Activated T-helper 9 cell treated with anti-CD3 and anti-CD28 coated beads, Interleukin-2, amount 50 U/mL, for 16 hours (primary cell): ENCODE results near the gene PRDM16.

ENCODE experiments used
- DNase-seq: peaks from one replicate; pipeline ENCODE4 v3.0.0-alpha.2; 2020; ENCODE audit warnings: low read depth

Gene PRDM16

DNA sequence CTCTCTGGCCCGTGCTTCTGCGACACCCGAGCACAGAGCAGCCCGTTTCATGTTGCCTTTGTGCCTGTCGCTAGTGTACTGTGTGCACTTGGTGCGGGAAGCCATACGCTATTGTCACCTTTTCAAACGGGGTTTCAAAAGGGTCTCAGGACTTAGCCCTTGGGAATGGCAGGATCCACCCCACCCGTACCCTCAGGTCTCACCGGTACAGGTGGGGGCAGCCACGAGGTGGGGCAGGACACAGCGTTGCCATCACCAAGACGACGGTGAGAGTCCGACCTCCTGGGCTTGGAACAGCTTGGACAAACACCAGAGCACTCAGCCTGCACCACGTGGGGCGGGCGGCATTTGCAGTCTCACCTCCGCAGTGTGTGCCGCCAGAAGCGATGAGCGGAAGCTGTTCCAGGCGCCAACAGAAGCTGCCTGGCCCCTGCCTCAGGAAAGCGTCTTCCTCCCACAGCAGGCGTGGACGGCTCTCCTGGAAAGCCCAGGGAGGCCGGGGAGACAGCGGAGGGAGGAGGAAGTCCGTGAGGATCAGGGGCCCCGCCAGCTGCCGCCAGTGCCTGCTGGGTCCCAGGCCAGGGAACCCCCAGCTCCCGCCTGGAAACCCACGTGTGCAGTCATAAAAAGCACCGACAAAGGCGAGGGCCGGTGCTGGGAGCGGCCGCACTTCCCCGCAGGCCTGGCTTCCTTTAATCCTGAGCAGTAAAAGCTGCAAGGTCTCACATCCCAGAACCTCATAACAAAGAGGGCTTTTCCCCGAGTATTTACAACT is 254.2 kb downstream of the PRDM16 start:
- no peak for DNase-seq

DNA sequence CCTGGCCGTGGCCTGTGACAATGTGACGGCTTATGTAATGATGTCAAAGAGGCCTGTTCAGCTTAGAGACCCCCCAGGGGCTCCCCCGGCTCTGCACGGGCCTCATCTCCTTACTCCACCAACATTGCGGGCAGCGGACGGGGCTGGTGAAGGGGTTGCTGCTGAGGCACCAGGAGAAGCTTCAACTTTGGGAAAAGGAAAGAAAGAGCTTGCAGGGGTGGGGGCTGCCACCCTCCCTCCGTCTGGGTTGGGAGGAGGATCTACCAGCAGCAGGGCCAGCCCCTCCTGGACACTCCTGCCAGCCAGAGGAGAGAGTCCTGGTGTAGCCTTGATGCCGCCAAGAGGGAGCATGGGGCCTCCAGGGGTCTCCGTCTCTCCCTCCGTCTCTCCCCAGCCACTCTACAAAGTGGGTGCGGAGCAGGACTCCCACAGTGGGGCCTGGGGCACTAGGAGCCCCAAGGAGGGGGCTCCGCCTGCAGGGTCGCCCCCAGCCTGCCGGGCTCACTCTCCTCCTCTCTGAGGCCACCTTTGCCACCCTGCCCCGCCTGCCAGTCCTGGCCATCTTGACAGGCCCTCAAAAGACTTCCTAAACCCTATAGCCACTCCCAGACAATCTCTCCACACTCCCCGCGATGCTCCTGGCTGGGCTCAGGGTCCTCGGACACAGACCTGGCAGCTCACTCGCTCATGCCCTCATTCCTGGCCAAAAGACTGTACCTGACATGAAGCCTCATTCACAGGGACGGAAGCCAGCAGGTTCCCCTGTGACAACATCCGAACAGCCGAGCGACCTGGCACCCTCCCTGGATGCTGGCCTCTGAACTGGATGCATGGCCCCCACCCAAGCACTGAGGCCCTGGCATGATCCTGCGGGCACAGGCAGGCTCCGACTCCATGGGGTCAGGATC is 255.0 kb downstream of the PRDM16 start:
- no peak for DNase-seq

DNA sequence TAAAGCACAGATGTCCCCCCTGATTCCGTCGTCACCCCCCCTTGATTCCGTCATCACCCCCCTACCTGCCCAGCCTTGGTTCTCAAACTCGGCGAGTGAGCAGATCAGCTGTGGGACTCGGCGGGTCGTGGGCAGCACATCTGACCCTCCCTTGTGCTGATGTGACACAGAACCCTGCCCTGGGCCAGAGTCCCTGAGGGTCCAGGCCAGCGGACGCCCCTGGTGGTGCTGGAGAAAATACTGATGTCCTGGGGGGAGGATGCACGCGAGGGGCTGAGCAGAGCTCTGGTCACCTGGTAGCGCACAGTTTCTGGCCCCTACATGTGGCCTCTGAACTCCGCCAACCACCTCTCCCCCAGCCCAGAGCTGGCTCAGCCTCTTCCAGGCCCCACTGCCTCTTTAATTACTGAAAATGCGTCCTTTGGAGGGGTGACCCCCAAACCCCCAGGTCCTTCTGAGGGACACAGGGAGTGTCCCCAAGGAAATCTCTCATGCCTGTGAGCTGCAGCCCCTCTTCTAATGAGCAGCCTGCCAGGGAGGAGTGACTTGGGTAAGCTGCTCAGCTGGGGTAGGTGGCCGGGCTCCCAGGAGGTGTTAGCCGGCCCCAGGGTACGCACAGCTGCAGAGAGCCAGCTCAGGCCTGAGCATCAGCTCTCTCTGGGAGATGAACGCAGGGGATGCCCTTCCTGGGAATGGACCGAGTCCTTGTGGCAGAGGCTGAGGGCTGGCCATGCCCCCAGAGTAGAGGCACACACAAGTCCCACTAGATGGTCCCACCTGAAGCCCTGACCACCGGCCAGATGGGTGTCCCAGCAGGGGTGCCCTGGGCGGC is 255.9 kb downstream of the PRDM16 start:
- DNase-seq: no peak

DNA sequence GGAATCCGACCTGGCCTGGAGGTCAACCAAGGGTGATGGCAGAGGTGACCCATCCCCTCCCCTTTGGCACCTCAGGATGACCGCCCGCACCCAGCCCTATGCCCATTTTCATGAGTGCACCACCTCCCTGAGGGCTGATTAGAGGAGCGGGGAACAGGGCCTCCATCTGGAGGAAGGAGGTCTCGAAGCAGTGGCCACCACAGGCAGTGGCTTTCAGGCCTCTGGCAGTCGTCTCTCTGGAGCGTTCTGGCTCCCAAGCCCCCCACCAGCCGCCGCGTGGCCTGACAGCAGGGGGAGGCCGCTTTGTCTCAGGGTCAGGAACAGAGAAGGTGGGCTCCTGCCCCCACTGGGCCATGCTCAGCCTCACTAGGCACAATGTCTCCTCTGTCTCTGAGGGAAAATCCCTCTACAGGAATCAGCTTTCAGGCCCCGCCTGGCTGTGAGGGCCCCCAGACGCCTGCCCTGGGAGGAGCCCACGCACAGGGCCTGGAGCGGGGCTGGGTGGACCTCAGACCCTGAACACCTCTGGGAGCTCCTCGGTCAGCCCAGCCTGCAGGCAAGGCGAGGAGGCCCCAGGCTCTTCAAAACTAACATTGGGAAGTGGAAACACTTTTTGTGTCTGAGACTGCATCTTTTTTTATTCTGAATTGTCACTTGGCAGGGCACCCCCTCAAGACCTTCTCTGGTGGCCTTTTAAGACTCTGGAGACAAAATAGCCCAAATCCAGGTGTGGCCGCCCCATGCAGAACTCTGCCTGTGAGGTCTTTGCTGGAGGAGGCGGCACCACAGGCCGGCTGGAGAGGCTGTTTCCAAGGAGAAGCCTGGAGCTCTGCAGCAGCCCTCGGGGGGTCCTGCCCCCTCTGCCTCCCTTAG is 257.7 kb downstream of the PRDM16 start:
- DNase-seq: no peak

DNA sequence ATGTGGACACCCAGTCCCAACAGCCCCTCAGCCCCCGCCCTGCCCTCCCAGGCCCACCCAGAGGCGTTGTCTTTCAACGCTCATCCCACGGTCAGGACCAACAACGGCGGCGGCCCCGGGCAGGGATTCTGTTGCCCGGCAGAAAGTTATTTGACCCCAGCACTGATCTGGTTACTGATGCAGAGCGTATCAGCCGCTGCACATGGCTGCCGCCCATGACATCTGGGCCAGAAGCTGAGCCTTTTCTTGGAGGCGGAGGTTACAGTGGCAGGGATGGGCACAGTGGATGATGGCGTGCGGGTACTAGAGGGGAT is 258.3 kb downstream of the PRDM16 start:
- no peak for DNase-seq

DNA sequence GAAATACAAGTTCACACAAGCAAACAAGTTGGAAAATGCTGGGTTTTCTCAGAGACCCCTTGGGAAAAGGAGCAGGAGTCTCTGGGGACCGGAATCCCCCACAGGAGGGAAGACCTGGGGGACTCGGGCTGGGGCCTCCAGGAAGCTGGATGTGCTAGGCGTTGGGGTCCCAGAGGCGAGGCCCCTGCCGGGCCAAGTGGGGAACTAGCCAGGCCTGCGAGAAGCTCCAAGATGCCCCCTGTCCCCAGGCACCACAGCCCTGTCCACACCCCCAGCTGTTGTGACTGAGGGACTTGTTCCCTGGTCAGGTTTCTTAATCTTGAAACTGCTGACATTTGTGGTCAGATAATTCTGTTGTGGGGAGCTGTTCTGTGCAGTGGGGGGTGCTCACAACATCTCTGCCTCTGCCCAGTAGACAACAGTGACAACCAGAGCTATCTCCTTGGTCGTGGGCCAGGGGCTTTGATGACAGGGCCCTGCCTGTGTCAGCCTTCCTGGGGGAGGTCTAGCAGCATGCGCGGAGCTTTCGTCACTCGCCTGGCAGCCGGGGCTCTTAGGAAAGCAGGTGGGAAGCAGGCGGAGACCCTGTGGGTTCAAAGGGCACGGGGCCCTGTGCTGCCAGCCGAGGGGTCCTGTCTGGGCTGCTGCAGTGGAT is 259.1 kb downstream of the PRDM16 start:
- DNase-seq: no peak

DNA sequence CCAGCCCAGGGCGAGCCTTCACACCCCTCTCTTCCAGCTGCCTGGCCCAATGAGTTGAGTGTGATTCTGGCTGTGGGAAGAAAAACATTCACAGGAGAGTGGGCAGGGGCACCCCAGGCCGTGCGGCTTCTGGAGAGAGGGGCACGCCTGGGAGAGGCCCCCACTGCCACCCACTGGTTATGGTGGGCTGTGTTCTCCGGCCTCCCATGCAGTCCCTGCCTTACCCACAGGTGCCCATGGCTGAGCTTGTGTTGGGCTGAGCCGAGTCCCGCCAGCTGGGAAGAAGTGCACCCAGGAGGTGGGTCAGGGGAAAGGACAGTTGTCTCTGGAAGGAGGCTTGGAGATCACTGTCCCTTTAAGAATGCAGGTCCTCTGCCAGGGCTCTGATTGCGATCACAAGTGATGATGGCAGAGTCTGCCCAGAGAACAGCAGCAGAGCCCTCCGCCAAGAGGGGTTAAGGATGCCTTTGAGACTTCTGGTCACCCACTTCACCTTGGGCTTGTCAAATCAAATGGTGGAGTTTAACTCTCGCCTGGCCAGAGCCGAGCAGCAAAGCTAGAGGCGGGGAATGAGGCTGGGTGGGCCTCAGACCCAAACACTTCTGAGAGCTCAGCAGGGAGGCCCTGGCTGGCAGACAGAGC is 260.8 kb downstream of the PRDM16 start:
- DNase-seq: no peak

DNA sequence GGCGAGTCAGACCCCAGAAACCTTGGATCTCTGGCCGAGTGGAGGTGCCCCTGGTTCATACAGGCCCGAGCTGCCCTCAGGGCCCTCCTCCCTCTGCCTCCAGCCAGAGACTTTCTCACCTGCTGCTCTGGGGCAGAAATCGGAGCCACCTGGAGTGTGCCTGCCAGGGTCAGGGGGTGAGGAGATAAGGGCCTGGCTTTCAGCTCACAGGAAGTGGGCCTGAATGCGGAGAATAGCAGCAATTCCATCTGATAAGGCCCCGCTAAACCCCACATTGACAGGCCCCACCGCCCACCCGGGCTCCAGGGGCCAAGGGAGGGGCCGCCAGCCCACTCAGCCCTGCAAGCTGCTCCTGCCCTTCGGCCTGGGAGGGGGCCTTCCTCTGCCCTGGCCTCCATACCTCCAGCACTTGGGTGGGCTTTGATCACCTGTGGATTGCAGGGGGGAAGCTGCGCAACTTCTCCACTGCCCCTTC is 261.8 kb downstream of the PRDM16 start:
- DNase-seq: no peak

DNA sequence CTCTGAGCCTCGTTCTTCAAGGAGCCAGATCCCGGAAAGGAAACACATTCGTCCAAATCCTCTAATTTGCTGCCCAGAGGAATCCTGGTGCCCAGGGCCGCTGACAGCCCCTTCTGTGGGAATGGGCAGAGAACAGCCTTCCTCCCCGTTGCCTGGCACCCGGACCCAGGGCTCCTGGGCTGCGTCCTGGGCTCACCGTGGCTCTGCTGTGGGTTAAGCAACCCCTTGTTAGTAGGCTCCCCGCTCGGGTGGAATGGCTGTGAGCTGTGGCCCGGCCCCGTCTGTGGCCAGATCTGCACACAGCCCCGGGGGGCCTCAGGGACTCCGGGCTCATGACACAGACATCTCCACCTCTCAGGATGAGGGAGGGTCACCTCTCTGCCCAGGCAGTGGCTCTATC is 262.6 kb downstream of the PRDM16 start:
- DNase-seq: no peak

DNA sequence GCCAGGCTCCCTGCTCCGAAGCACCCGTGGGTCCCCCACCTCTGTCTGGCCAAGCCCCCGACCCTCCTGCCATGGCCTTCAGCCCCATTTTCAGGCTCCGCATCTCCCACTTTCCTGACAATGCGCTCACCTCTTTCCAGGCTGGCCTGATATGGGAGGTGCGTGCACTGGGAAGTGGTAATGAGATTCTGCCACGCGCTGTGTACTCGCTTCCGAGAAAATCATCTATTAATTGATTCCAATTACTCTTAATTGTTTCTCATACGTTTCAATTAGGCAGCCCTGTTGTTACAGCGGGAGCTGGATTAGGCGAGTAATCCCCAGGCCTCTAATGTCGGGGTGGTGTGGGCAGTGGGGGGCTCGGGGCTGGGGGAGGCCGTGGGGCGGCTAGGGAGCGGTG is 263.0 kb downstream of the PRDM16 start:
- DNase-seq: no peak

DNA sequence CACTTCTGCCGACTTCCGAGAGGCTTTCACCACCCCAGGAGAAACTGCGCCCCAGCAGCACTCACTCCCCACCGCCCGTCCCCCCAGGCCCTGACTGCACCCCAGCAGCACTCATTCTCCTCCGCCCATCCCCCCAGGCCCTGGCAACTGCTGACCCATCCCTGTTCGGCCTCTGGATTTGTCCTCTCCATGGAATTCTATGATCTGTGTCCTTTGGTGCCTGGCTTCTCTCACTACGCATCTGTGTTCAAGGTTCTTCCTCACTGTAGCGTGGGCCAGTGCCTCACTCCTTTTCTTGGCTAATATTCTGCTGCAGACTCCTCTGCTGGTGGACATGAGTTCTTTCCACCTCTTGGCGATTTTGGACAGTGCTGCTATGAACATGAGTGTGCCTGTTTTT is 263.7 kb downstream of the PRDM16 start:
- DNase-seq: no peak

DNA sequence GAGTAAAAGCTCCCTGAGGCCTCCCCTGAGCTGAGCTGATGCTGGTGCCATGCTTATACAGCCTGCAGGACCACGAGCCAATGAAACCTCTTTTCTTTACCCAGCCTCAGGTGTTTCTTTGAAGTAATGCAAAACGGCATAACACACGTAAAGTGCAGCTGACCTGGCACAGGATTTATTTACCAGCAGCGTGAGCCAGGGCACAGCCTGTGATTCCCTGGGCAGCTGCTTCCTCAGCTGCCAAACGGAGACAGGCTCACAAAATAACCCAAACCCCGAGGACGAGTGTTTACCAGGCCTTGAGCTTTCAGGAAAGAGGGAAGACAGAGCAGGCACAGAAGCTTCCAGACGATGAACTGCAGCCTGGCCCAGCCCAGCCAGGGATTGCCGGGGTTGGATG is 264.9 kb downstream of the PRDM16 start:
- no peak for DNase-seq

DNA sequence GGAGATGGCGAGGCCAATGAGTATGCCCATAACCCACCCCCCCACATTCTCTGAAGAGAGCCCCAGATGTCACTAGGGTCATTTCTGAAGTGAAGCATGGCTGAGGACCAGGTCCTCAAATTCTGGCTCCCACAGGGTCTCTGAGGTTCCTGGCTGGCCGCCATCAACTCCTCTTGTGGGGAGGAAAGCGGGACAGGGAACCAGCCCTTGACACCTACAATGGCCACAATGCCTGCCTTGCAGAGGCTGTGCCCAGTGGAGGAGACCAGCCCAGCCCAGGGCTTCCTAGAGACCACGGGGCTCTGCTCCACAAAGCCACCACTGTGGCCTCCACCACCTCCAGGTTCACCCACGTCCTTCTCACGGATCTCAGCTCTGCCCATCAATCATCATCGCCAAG is 265.4 kb downstream of the PRDM16 start:
- DNase-seq: no peak

DNA sequence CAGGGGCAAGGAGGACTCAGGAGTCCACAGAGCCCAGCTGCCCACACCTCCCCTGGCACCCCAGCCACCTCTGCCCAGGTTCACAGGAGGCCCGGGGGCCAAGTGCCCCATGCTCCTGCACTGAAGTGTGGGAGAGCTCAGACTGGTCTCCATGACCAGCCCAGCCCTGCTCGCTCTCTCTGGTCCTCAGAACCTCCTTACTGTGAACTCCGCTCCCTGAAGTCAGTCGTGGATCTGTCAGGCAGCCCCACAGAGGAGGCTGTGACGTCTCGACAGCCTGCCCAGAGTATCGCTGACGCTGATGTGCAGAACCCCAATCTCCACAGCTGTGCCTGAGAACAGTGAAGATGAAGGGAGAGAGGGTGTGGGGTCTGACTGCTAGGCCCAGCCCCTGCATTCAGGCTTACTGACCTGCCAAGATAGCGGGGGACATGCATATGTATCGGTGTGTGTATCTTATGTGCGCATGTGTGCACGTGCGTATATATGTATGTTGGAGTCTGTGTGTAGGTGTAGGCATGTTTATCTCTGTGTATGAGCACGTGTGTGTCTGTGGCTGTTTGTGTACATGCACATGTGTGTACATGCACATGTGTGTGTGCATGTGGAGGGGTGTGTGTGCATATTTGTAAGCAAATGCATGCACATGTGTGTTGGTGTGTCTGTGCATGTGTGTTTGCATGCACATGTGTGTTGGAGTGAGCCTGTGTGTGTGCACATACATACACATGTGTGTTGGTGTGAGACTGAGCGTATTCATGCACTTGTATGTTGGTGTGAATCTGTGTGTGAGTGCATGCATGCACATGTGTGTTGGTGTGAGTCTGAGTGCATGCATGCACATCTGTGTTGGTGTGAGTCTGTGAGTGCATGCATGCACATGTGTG is 267.0 kb downstream of the PRDM16 start:
- DNase-seq: no peak

DNA sequence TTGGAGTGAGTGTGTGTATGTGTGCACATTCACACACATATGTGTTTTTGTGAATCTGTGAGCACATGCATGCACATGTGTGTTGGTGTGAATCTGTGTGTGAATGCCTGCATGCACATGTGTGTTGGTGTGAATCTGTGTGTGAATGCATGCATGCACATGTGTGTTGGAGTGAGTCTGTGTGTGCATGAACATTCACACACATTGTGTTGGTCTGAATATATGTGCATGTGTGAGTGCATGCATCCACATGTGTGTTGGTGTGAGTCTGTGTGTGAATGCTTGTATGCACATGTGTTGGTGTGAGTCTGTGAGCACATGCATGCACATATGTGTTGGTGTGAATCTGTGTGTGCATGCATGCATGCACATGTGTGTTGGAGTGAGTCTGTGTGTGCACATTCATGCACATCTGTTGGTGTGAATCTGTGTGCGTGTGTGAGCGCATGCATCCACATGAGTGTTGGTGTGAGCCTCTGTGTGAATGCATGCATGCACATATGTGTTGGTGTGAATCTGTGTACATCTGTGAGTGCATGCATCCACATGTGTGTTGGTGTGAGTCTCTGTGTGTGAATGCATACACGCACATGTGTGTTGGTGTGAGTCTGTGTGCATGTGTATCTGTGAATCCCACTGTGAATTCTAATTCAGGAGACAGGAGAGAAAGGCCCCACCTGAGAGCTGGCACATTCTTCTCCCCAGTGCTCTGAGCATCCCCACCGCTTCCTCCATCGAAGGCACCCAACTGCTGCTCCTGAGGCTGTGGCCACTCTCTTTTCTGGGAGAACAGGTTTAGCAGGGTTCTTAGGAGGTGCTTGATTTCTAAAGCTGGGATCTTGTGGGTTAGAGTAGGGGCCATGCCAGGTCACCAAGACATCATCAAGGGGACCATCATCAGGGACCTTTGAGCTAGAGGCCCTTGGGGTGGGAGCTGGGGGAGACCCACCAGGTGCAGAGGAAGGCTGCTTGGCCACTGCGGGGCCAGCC is 267.9 kb downstream of the PRDM16 start:
- no peak for DNase-seq

DNA sequence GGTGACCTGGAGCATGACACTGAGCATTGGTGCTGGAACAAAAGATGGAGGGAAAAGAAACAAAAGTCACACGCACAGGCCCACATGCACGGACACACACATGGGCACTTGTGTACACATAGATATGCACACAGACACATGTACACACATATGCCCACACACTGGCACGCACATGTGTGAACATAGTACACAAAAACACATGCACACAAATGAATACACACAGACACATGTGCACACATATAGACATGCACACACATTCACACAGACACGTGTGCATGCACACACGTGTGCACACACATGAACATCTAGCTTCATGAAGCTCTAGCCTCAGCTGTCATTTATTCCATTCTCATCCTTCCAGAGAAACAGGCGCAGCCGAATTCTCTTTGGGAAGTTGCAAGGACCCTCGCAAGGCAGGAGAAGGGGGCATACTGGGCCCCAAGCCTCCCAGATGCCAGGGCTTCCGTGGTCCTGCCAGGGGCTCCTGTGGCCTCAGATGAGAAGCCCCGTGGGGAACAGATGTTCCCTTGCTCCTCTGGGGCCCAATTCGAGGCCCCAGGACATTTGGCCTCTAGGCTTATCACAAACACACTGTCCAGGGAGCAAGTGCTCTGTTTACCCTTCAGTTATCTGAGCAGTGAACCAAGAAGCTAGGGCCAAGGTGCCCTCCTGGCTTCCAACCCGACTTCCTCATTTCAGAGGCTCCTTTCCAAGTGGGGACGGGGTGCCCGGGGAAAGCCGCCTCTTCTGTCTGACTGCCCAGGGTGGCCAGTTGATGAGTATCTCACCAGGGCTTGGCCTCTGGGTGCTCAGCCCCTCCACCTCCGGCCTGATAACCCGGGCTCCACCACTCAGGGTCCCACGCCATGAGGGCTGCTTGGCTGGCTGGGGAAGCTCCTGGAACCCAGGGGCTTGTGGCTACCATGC is 269.1 kb downstream of the PRDM16 start:
- DNase-seq: no peak

DNA sequence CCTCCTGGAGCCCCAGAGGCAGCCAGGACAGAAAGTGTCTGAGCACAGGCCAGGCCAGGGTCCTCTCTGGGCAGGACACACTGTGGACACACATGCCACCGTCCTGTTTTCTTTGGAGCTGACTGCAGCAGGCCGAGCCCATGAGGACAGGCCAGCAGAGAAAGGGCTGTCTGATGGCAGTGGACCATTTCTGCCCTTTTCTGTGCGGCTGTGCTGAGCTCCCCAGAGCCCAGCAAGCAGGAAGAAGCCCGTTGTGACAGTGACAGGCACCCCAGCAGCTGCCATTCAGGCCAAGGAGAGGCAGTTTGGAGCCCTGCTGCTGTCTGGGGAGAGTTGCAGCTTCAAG is 269.7 kb downstream of the PRDM16 start:
- no peak for DNase-seq
